Measurements from ENCODE around the gene ARFIP2. TPM values are rescaled to one million over a fixed set of nuclear protein-coding genes. Genes with fewer than 3 reads are reported as not detected.

Gene ARFIP2
- total and polyA plus RNA-seq, 2 donors from 2014 or later, result 45.6 to 62.3 TPM

GRCh38 chr11:6516865-6517264 is 35.7 kb upstream of the ARFIP2 start:
- no peak overlapping the region for H3K4me3 ChIP-seq (ENCODE audit: low read length in 3 of 3)
- no peak for TF ChIP-seq CTCF (IDR thresholded peaks at IDR 0.05; ENCODE audit: borderline replicate concordance, extremely low read depth, insufficient read depth)
- no peaks in the 10 kb centered on the region for H3K27me3 ChIP-seq (ENCODE audit: control insufficient read depth, insufficient read depth, low read length)
- H3K9me3 ChIP-seq (ENCODE audit: control insufficient read depth in 2 of 3, insufficient read depth in 1 of 3, low read length in 3 of 3), result no peaks in the 10 kb centered on the region
- intact Hi-C loops (cut with DNase I), result no loop called here
- peaks cover 0 to 7% (median 3%) of the 10 kb centered on the region in 3 donors for H3K36me3 ChIP-seq (ENCODE audit: control insufficient read depth in 2 of 3, insufficient read depth in 3 of 3, low read length in 3 of 3)
- H3K4me1 ChIP-seq (ENCODE audit: control insufficient read depth in 2 of 3, insufficient read depth in 2 of 3, low read depth in 1 of 3, low read length in 3 of 3), result no peaks in the 10 kb centered on the region
- DNase-seq (no peak), FAIRE-seq (no peak)
- no peak overlapping the region for H3K27ac ChIP-seq (ENCODE audit: low read depth in 2 of 2, low read length in 2 of 2)
- H3K9ac ChIP-seq (ENCODE audit: low read length in 3 of 3), result no peak overlapping the region

- H3K4me3 ChIP-seq (ENCODE audit: low read length in 3 of 3), result no peak overlapping the region
- DNase-seq (peak in 3 of 5 donors; percentile 22 to 77 (median 67)), FAIRE-seq (peak; percentile 52)
- no peaks in the 10 kb centered on the region for H3K36me3 ChIP-seq (ENCODE audit: control insufficient read depth in 2 of 3, insufficient read depth in 3 of 3, low read length in 3 of 3)
- intact Hi-C loops (cut with DNase I), result loop anchor here (10.0 kb wide), 1 partner anchor 121 kb away; no protein-coding TSS in a partner anchor
- H3K9ac ChIP-seq (ENCODE audit: low read length in 3 of 3), result no peak overlapping the region
- H3K27ac ChIP-seq (ENCODE audit: low read depth in 2 of 2, low read length in 2 of 2), result no peak overlapping the region
- peak; percentile 58 for TF ChIP-seq CTCF (IDR thresholded peaks at IDR 0.05; ENCODE audit: borderline replicate concordance, extremely low read depth, insufficient read depth)
- no peaks in the 10 kb centered on the region for H3K27me3 ChIP-seq (ENCODE audit: control insufficient read depth, insufficient read depth, low read length)
- H3K9me3 ChIP-seq (ENCODE audit: control insufficient read depth in 2 of 3, insufficient read depth in 1 of 3, low read length in 3 of 3), result no peaks in the 10 kb centered on the region
- H3K4me1 ChIP-seq (ENCODE audit: control insufficient read depth in 2 of 3, insufficient read depth in 2 of 3, low read depth in 1 of 3, low read length in 3 of 3), result no peaks in the 10 kb centered on the region
Measured at GRCh38 chr11:6505577-6506240, 24.6 kb upstream of the ARFIP2 start.

- Histone ChIP-seq H3K9ac (ENCODE audit: low read length in 3 of 3) (no peak overlapping the region), H3K4me1 (ENCODE audit: control insufficient read depth in 2 of 3, insufficient read depth in 2 of 3, low read depth in 1 of 3, low read length in 3 of 3) (no peaks in the 10 kb centered on the region), H3K4me3 (ENCODE audit: low read length in 3 of 3) (no peak overlapping the region), H3K9me3 (ENCODE audit: control insufficient read depth in 2 of 3, insufficient read depth in 1 of 3, low read length in 3 of 3) (no peaks in the 10 kb centered on the region), H3K36me3 (ENCODE audit: control insufficient read depth in 2 of 3, insufficient read depth in 3 of 3, low read length in 3 of 3) (no peaks in the 10 kb centered on the region), H3K27ac (ENCODE audit: low read depth in 2 of 2, low read length in 2 of 2) (no peak overlapping the region), H3K27me3 (ENCODE audit: control insufficient read depth, insufficient read depth, low read length) (no peaks in the 10 kb centered on the region)
- intact Hi-C loops (cut with DNase I), result loop anchor here (10.0 kb wide), 1 partner anchor 119 kb away; no protein-coding TSS in a partner anchor
- TF ChIP-seq CTCF (IDR thresholded peaks at IDR 0.05; ENCODE audit: borderline replicate concordance, extremely low read depth, insufficient read depth), result no peak
- FAIRE-seq, result no peak
- DNase-seq, result no peak
Measured at GRCh38 chr11:6504166-6504565, 23.0 kb upstream of the ARFIP2 start.

All from kidney (tissue), 14 donors.